Panc1 (cell line): ENCODE results near the gene ERGIC1. TPM values are rescaled to one million over a fixed set of nuclear protein-coding genes. Genes with fewer than 3 reads are reported as not detected.

ENCODE experiments used
- ATAC-seq: fragments of 200-7000 bp; cut with Tn5 transposase; 2 replicates; pipeline ENCODE4 v1.9.1; 2020; ENCODE audit warnings: mild to moderate bottlenecking, moderate library complexity
- BruUV-seq: library from RNA; stranded (reverse); fragments of 400-500 nt; replicated peaks from 2 replicates; lab custom pipeline; 2021; lab: Mats Ljungman, UMichigan
- CTCF ChIA-PET: fragments of 300-600 bp; sonication (Branson Sonifier 250); formaldehyde crosslinking; loops from one replicate; lab custom pipeline; 2022; ENCODE audit warnings: antibody characterized with exemption; lab: Charles Lee
- POLR2A ChIA-PET: fragments of 300-600 bp; sonication (Branson Sonifier 250); formaldehyde crosslinking; loops from one replicate; lab custom pipeline; 2022; ENCODE audit warnings: antibody characterized with exemption; lab: Charles Lee
- DNase-seq: peaks from one replicate; pipeline ENCODE4 v3.0.0-alpha.2; 2010; ENCODE audit warnings: low read depth, low spot score
- H3K27ac ChIP-seq: 2 replicates; pipeline ENCODE4 v1.5.1; 2011; ENCODE audit warnings: mild to moderate bottlenecking, low read length, inconsistent platforms
- H3K27me3 ChIP-seq: fragments of 200-500 bp; sonication (Bioruptor generic); 2 replicates; pipeline ENCODE4 v1.6.0; 2014; ENCODE audit warnings: low read length, inconsistent platforms; ENCODE audit not compliant: control insufficient read depth, insufficient read depth
- H3K36me3 ChIP-seq: fragments of 200-500 bp; sonication (Bioruptor generic); 2 replicates; pipeline ENCODE4 v1.5.1; 2014; ENCODE audit warnings: inconsistent platforms, mild to moderate bottlenecking, low read length, moderate library complexity; ENCODE audit not compliant: control insufficient read depth, insufficient read depth
- H3K4me1 ChIP-seq: 2 replicates; pipeline ENCODE4 v1.5.1; 2011; ENCODE audit warnings: inconsistent platforms, mild to moderate bottlenecking, low read length, moderate library complexity; ENCODE audit not compliant: control insufficient read depth, insufficient read depth
- H3K4me3 ChIP-seq, 2 experiments: 2 replicates each; pipeline ENCODE4 v1.5.1; 2011 to 2012; ENCODE audit warnings: low read depth in 2 of 2, low read length in 2 of 2, mild to moderate bottlenecking in 2 of 2, inconsistent platforms in 1 of 2, moderate library complexity in 1 of 2
- H3K9me3 ChIP-seq: fragments of 200-500 bp; sonication (Bioruptor generic); 2 replicates; pipeline ENCODE4 v1.5.1; 2014; ENCODE audit warnings: low read depth, mild to moderate bottlenecking, inconsistent platforms, low read length, moderate library complexity; ENCODE audit not compliant: control insufficient read depth, insufficient read depth
- POLR2AphosphoS5 ChIP-seq: IDR thresholded peaks from 2 replicates; pipeline ENCODE4 v1.6.1; 2012; ENCODE audit warnings: mild to moderate bottlenecking, low read depth, low read length, moderate library complexity
- SIN3A ChIP-seq: IDR thresholded peaks from 2 replicates; pipeline ENCODE4 v1.6.1; 2012; ENCODE audit warnings: low read depth, mild to moderate bottlenecking, low read length, moderate library complexity, borderline replicate concordance; ENCODE audit not compliant: insufficient read depth
- TCF7L2 ChIP-seq: IDR thresholded peaks from 2 replicates; pipeline ENCODE4 v1.6.1; 2011; ENCODE audit warnings: mild to moderate bottlenecking, low read depth, low read length, inconsistent platforms
- in situ Hi-C: cut with HindIII; loops from 2 replicates; pipeline ENCODE4 v1.10.0; 2016; ENCODE audit warnings: low sequenced_read_pairs, low pct_unique_long_range_greater_than_20kb
- intact Hi-C: fragments of 100-400 bp; cut with micrococcal nuclease; formaldehyde crosslinking; loops from one replicate; pipeline ENCODE4 v1.10.0; 2022; ENCODE audit not compliant: unreplicated experiment
- total RNA-seq: library from RNA; stranded (reverse); gene quantifications from one replicate; pipeline ENCODE4 v1.2.1, GENCODE V29; 2021; ENCODE audit not compliant: unreplicated experiment
- TF ChIP-seq, protein P1 (sequence below), 2 experiments: IDR thresholded peaks; 2 replicates each; pipeline ENCODE4 v1.6.1; 2011 to 2012; ENCODE audit warnings: low read depth in 2 of 2, control low read depth in 1 of 2, low read length in 1 of 2, mild to moderate bottlenecking in 1 of 2, moderate library complexity in 1 of 2; ENCODE audit not compliant: insufficient read depth in 1 of 2
- TF ChIP-seq, protein P2 (sequence below): fragments of 450-650 bp; IDR thresholded peaks from 2 replicates; pipeline ENCODE4 v1.5.1; 2017; ENCODE audit warnings: mild to moderate bottlenecking

The ERGIC1 gene
- total RNA-seq, 1 experiment from 2014 or later = 206 TPM

DNA sequence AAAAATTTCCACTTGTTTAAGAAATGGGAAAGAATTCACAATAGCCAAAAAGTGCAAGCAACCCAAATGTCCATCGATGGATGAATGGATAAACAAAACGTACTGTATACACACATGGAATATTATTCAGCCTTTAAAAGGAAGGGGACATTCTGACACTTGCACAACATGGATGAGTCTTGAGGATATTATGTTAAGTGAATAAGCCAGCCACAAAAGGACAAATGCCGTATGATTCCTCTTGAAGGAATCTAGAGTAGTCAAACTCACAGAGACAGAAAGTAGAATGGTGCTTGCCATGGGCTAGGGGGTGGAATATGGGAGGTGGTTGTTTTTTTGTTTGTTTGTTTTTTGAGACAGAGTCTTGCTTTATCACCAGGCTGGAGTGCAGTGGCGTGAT lies 145.7 kb downstream of the ERGIC1 start:
- Histone ChIP-seq H3K27me3 (no peaks in the 10 kb centered on the region), H3K4me3 (no peak overlapping the region), H3K4me1 (no peaks in the 10 kb centered on the region), H3K27ac (no peak overlapping the region), H3K9me3 (no peaks in the 10 kb centered on the region), H3K36me3 (no peaks in the 10 kb centered on the region; the same call in 1 of the 2 replicates)
- TF ChIP-seq POLR2AphosphoS5 (no peak), SIN3A (no peak), TCF7L2 (no peak)
- TF ChIP-seq, protein P1, sequence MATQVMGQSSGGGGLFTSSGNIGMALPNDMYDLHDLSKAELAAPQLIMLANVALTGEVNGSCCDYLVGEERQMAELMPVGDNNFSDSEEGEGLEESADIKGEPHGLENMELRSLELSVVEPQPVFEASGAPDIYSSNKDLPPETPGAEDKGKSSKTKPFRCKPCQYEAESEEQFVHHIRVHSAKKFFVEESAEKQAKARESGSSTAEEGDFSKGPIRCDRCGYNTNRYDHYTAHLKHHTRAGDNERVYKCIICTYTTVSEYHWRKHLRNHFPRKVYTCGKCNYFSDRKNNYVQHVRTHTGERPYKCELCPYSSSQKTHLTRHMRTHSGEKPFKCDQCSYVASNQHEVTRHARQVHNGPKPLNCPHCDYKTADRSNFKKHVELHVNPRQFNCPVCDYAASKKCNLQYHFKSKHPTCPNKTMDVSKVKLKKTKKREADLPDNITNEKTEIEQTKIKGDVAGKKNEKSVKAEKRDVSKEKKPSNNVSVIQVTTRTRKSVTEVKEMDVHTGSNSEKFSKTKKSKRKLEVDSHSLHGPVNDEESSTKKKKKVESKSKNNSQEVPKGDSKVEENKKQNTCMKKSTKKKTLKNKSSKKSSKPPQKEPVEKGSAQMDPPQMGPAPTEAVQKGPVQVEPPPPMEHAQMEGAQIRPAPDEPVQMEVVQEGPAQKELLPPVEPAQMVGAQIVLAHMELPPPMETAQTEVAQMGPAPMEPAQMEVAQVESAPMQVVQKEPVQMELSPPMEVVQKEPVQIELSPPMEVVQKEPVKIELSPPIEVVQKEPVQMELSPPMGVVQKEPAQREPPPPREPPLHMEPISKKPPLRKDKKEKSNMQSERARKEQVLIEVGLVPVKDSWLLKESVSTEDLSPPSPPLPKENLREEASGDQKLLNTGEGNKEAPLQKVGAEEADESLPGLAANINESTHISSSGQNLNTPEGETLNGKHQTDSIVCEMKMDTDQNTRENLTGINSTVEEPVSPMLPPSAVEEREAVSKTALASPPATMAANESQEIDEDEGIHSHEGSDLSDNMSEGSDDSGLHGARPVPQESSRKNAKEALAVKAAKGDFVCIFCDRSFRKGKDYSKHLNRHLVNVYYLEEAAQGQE (IDR thresholded peaks at IDR 0.05; ENCODE audit: insufficient read depth in 1 of 2, low read depth in 2 of 2, low read length in 1 of 2) = no peak
- TF ChIP-seq, protein P2, sequence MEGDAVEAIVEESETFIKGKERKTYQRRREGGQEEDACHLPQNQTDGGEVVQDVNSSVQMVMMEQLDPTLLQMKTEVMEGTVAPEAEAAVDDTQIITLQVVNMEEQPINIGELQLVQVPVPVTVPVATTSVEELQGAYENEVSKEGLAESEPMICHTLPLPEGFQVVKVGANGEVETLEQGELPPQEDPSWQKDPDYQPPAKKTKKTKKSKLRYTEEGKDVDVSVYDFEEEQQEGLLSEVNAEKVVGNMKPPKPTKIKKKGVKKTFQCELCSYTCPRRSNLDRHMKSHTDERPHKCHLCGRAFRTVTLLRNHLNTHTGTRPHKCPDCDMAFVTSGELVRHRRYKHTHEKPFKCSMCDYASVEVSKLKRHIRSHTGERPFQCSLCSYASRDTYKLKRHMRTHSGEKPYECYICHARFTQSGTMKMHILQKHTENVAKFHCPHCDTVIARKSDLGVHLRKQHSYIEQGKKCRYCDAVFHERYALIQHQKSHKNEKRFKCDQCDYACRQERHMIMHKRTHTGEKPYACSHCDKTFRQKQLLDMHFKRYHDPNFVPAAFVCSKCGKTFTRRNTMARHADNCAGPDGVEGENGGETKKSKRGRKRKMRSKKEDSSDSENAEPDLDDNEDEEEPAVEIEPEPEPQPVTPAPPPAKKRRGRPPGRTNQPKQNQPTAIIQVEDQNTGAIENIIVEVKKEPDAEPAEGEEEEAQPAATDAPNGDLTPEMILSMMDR = no peak
- ChIA-PET POLR2A (no interaction called here), CTCF (no interaction called here)
- intact Hi-C loops (loop anchor here (5.0 to 10.0 kb wide), 4 partner anchors 75 to 303 kb away; partner anchors contain the start of genes BNIP1 and CREBRF), in situ Hi-C loops (no loop called here)
- no TSS peak for BruUV-seq
- ATAC-seq (no peak), DNase-seq (no peak)

DNA sequence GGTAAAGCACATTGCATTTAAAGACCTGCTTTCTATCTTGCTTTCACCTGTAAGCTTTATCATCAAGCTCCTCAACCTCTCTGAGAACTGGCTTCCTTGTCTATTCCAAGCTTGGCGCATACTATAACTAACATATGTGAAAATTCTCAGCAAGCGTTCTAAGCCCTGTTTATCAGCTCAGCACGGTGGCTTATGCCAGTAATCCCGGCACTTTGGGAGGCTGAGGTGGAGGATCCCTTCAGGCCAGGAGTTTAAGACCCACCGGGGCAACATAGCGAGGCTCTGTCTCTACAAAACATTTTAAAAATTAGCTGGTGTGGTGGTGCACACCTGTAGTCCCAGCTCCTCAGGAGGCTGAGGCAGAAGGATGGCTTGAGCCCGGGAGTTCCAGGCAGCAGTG lies 147.9 kb downstream of the ERGIC1 start:
- H3K9me3 ChIP-seq = no peaks in the 10 kb centered on the region
- POLR2A ChIA-PET = no interaction called here
- intact Hi-C loops (loop anchor here (5.0 to 10.0 kb wide), 2 partner anchors 73 to 160 kb away; partner anchors contain the start of genes BNIP1 and CREBRF), in situ Hi-C loops (no loop called here)
- CTCF ChIA-PET = interaction anchor here (0.7 kb wide), 1 partner anchor 163 kb away, joined by 3 read pairs; the partner anchor contains the start of gene BNIP1
- no peaks in the 10 kb centered on the region for H3K27me3 ChIP-seq
- peaks cover 9% of the 10 kb centered on the region for H3K4me1 ChIP-seq
- no peak overlapping the region for H3K27ac ChIP-seq
- no TSS peak for BruUV-seq
- ATAC-seq (no peak), DNase-seq (no peak)
- TF ChIP-seq, protein P1 (IDR thresholded peaks at IDR 0.05; ENCODE audit: insufficient read depth in 1 of 2, low read depth in 2 of 2, low read length in 1 of 2) = no peak
- TF ChIP-seq POLR2AphosphoS5 (no peak), TCF7L2 (no peak), SIN3A (no peak)
- TF ChIP-seq, protein P2 = no peak
- H3K4me3 ChIP-seq = no peak overlapping the region
- H3K36me3 ChIP-seq = no peaks in the 10 kb centered on the region; the same call in 1 of the 2 replicates
